ENCODE results near the gene ARHGEF2.

Gene ARHGEF2

GRCh38 chr1:155897746-155898145 is 80.6 kb downstream of the ARHGEF2 start:
- H3K27ac ChIP-seq, result no peak overlapping the region
- no peak for TF ChIP-seq CTCF (conservative IDR thresholded peaks at IDR 0.05)
